MM.1S (cell line): ENCODE measurements around the gene PUM1.

Experiments used
- EZH2phosphoT487 ChIP-seq: fragments of 300-600 bp; sonication (generic); IDR thresholded peaks from 2 replicates; pipeline ENCODE4 v1.6.1; 2018; ENCODE audit warnings: antibody characterized with exemption, low read length
- TF ChIP-seq, protein P1 (sequence below): fragments of 300-600 bp; sonication (generic); IDR thresholded peaks from 2 replicates; pipeline ENCODE4 v1.5.1; 2016; ENCODE audit warnings: antibody characterized with exemption, low read length, mixed read lengths

GRCh38 chr1:31105646-31106045 is 40.1 kb upstream of the PUM1 start:
- TF ChIP-seq, protein P1, sequence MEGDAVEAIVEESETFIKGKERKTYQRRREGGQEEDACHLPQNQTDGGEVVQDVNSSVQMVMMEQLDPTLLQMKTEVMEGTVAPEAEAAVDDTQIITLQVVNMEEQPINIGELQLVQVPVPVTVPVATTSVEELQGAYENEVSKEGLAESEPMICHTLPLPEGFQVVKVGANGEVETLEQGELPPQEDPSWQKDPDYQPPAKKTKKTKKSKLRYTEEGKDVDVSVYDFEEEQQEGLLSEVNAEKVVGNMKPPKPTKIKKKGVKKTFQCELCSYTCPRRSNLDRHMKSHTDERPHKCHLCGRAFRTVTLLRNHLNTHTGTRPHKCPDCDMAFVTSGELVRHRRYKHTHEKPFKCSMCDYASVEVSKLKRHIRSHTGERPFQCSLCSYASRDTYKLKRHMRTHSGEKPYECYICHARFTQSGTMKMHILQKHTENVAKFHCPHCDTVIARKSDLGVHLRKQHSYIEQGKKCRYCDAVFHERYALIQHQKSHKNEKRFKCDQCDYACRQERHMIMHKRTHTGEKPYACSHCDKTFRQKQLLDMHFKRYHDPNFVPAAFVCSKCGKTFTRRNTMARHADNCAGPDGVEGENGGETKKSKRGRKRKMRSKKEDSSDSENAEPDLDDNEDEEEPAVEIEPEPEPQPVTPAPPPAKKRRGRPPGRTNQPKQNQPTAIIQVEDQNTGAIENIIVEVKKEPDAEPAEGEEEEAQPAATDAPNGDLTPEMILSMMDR: no peak
- no peak for TF ChIP-seq EZH2phosphoT487
